ENCODE measurements around the gene MESD.

Gene MESD

GRCh38 chr15:80992006-80992405 is 2.4 kb upstream of the MESD start:
- no peak overlapping the region for H3K4me3 ChIP-seq (ENCODE audit: low read length)
- no peak for DNase-seq (ENCODE audit: low read depth)
- no peak for TF ChIP-seq CTCF (IDR thresholded peaks at IDR 0.05; ENCODE audit: insufficient read depth, low read depth, low read length, missing control alignments)

- peak; percentile 19 for TF ChIP-seq CTCF (IDR thresholded peaks at IDR 0.05; ENCODE audit: insufficient read depth, low read depth, low read length, missing control alignments)
- no peak overlapping the region for H3K4me3 ChIP-seq (ENCODE audit: low read length)
- peak; percentile 61 for DNase-seq (ENCODE audit: low read depth)
Observed at GRCh38 chr15:80991421-80991820, 1.8 kb upstream of the MESD start.

- no peak for DNase-seq (ENCODE audit: low read depth)
- no peak overlapping the region for H3K4me3 ChIP-seq (ENCODE audit: low read length)
- no peak for TF ChIP-seq CTCF (IDR thresholded peaks at IDR 0.05; ENCODE audit: insufficient read depth, low read depth, low read length, missing control alignments)
Observed at GRCh38 chr15:80990955-80991354, 1.3 kb upstream of the MESD start.

GRCh38 chr15:80989081-80989517 is 520 bp downstream of the MESD start:
- TF ChIP-seq CTCF (IDR thresholded peaks at IDR 0.05; ENCODE audit: insufficient read depth, low read depth, low read length, missing control alignments): no peak

GRCh38 chr15:80988148-80988796 is 1.3 kb downstream of the MESD start:
- DNase-seq (ENCODE audit: low read depth): no peak
- H3K4me3 ChIP-seq (ENCODE audit: low read length): peak overlapping the region; percentile 99

More at GRCh38 chr15:80989081-80989517, 520 bp downstream of the MESD start:
- no peak for DNase-seq (ENCODE audit: low read depth)
- peak overlapping the region; percentile 99 for H3K4me3 ChIP-seq (ENCODE audit: low read length)

GRCh38 chr15:80986487-80986886 is 3.1 kb downstream of the MESD start:
- H3K4me3 ChIP-seq (ENCODE audit: low read length): no peak overlapping the region
- DNase-seq (ENCODE audit: low read depth): no peak
- no peak for TF ChIP-seq CTCF (IDR thresholded peaks at IDR 0.05; ENCODE audit: insufficient read depth, low read depth, low read length, missing control alignments)

More at GRCh38 chr15:80988148-80988796, 1.3 kb downstream of the MESD start:
- no peak for TF ChIP-seq CTCF (IDR thresholded peaks at IDR 0.05; ENCODE audit: insufficient read depth, low read depth, low read length, missing control alignments)

- no peak for DNase-seq (ENCODE audit: low read depth)
Observed at GRCh38 chr15:80985981-80986380, 3.6 kb downstream of the MESD start.

More at GRCh38 chr15:80985981-80986380, 3.6 kb downstream of the MESD start:
- TF ChIP-seq CTCF (IDR thresholded peaks at IDR 0.05; ENCODE audit: insufficient read depth, low read depth, low read length, missing control alignments): no peak
- no peak overlapping the region for H3K4me3 ChIP-seq (ENCODE audit: low read length)
